DMS79 (cell line): ENCODE measurements around the gene VEPH1.

ENCODE experiments used
- DNase-seq: peaks from one replicate; lab custom pipeline; 2025; lab: John Stamatoyannopoulos, UW

Gene VEPH1

GRCh38 chr3:157523814-157524213 lies 20.6 kb upstream of the VEPH1 start:
- no peak for DNase-seq

- DNase-seq: no peak
These were observed 19.4 kb upstream of the VEPH1 start for GRCh38 chr3:157522648-157523047.

- no peak for DNase-seq
These were observed 17.4 kb upstream of the VEPH1 start for GRCh38 chr3:157520485-157521150.

- no peak for DNase-seq
These were observed 15.7 kb upstream of the VEPH1 start for GRCh38 chr3:157518881-157519280.

- DNase-seq: no peak
These were observed 13.7 kb upstream of the VEPH1 start for GRCh38 chr3:157516928-157517327.

- no peak for DNase-seq
These were observed 12.2 kb upstream of the VEPH1 start for GRCh38 chr3:157515398-157515797.

- no peak for DNase-seq
These were observed 11.2 kb upstream of the VEPH1 start for GRCh38 chr3:157514371-157514895.

- no peak for DNase-seq
These were observed 10.4 kb upstream of the VEPH1 start for GRCh38 chr3:157513585-157513984.

- no peak for DNase-seq
These were observed 9.3 kb upstream of the VEPH1 start for GRCh38 chr3:157512534-157512933.

- DNase-seq: no peak
These were observed 5.2 kb upstream of the VEPH1 start for GRCh38 chr3:157508461-157508860.

GRCh38 chr3:157501863-157502262 lies 1.4 kb downstream of the VEPH1 start:
- no peak for DNase-seq

- DNase-seq: no peak
These were observed 3.0 kb downstream of the VEPH1 start for GRCh38 chr3:157500232-157500631.

- DNase-seq: no peak
These were observed 3.8 kb downstream of the VEPH1 start for GRCh38 chr3:157499342-157499963.

GRCh38 chr3:157498371-157498770 lies 4.8 kb downstream of the VEPH1 start:
- no peak for DNase-seq

GRCh38 chr3:157495846-157496245 lies 7.4 kb downstream of the VEPH1 start:
- DNase-seq: no peak

- DNase-seq: no peak
These were observed 8.5 kb downstream of the VEPH1 start for GRCh38 chr3:157494581-157495281.

- DNase-seq: no peak
These were observed 9.3 kb downstream of the VEPH1 start for GRCh38 chr3:157493627-157494550.

GRCh38 chr3:157491136-157491535 lies 12.1 kb downstream of the VEPH1 start:
- peak; percentile 5 for DNase-seq

GRCh38 chr3:157488144-157488543 lies 15.1 kb downstream of the VEPH1 start:
- no peak for DNase-seq

GRCh38 chr3:157487339-157487738 lies 15.9 kb downstream of the VEPH1 start:
- no peak for DNase-seq

GRCh38 chr3:157479464-157480243 lies 23.6 kb downstream of the VEPH1 start:
- no peak for DNase-seq
